K562 (cell line): ENCODE data around the gene FIGLA. TPM values are rescaled to one million over a fixed set of nuclear protein-coding genes. Genes with fewer than 3 reads are reported as not detected.

Source experiments
- ADNP ChIP-seq: fragments of 200-800 bp; sonication (Bioruptor generic); IDR thresholded peaks from 2 replicates; pipeline ENCODE4 v1.6.1; 2016; ENCODE audit warnings: missing genetic modification characterization, missing compliant biosample characterization
- BCOR ChIP-seq: fragments of 450-650 bp; IDR thresholded peaks from 2 replicates; pipeline ENCODE4 v1.6.1; 2016
- CHAMP1 ChIP-seq: fragments of 450-650 bp; IDR thresholded peaks from 2 replicates; pipeline ENCODE4 v1.6.1; 2016; ENCODE audit warnings: mild to moderate bottlenecking
- EWSR1 ChIP-seq: fragments of 450-650 bp; IDR thresholded peaks from 2 replicates; pipeline ENCODE4 v1.6.1; 2018; ENCODE audit warnings: borderline replicate concordance, mild to moderate bottlenecking, low read depth, moderate library complexity; ENCODE audit not compliant: partially characterized antibody
- HLTF ChIP-seq: fragments of 450-650 bp; IDR thresholded peaks from 2 replicates; pipeline ENCODE4 v1.6.1; 2016
- JUND ChIP-seq, 2 experiments: IDR thresholded peaks; 2 replicates in 1 of 2; 3 replicates in 1 of 2; pipeline ENCODE4 v1.6.1; 2011; ENCODE audit warnings: borderline replicate concordance in 2 of 2, low read depth in 2 of 2, low read length in 2 of 2, improper control_type of control experiment in 1 of 2, missing biosample characterization in 1 of 2, missing genetic modification characterization in 1 of 2, missing genetic modification reagents in 1 of 2
- KDM1A ChIP-seq, 2 experiments: fragments of 450-650 bp; IDR thresholded peaks; 2 replicates each; pipeline ENCODE4 v1.6.1; 2016; ENCODE audit warnings: mild to moderate bottlenecking in 2 of 2
- MIER1 ChIP-seq: fragments of 450-650 bp; IDR thresholded peaks from 2 replicates; pipeline ENCODE4 v1.6.1; 2016; ENCODE audit warnings: antibody characterized with exemption, mild to moderate bottlenecking, low read depth
- NCOR1 ChIP-seq: fragments of 450-650 bp; IDR thresholded peaks from 2 replicates; pipeline ENCODE4 v1.6.1; 2016; ENCODE audit warnings: mild to moderate bottlenecking, moderate library complexity
- NUFIP1 ChIP-seq: fragments of 450-650 bp; IDR thresholded peaks from 2 replicates; pipeline ENCODE4 v1.6.1; 2018; ENCODE audit not compliant: partially characterized antibody
- PHF20 ChIP-seq: fragments of 450-650 bp; IDR thresholded peaks from 2 replicates; pipeline ENCODE4 v1.6.1; 2018; ENCODE audit not compliant: partially characterized antibody
- RCOR1 ChIP-seq, 2 experiments: IDR thresholded peaks; 2 replicates each; pipeline ENCODE4 v1.6.1; 2012; ENCODE audit warnings: low read depth in 2 of 2, low read length in 2 of 2, borderline replicate concordance in 1 of 2, improper control_type of control experiment in 1 of 2
- SIX5 ChIP-seq, 2 experiments: IDR thresholded peaks; 2 replicates each; pipeline ENCODE4 v1.6.1; 2011; ENCODE audit warnings: low read length in 2 of 2, borderline replicate concordance in 1 of 2, low read depth in 1 of 2, mild to moderate bottlenecking in 1 of 2, moderate library complexity in 1 of 2; ENCODE audit not compliant: insufficient read depth in 1 of 2
- SMAD4 ChIP-seq: fragments of 250-450 bp; sonication (Bioruptor Pico); conservative IDR thresholded peaks from 2 replicates; pipeline ENCODE4 v1.8.0; 2021; ENCODE audit warnings: inconsistent platforms, mild to moderate bottlenecking, moderate library complexity
- SMARCC2 ChIP-seq: fragments of 450-650 bp; IDR thresholded peaks from 2 replicates; pipeline ENCODE4 v1.6.1; 2017; ENCODE audit warnings: antibody characterized with exemption, moderate library complexity, mild to moderate bottlenecking, low read depth
- SMC3 ChIP-seq: conservative IDR thresholded peaks from 2 replicates; pipeline ENCODE4 v1.6.1; 2011; ENCODE audit warnings: low read depth, low read length, improper control_type of control experiment; ENCODE audit not compliant: insufficient read depth
- SNIP1 ChIP-seq: fragments of 450-650 bp; IDR thresholded peaks from 2 replicates; pipeline ENCODE4 v1.7.1; 2017; ENCODE audit warnings: low read depth, mild to moderate bottlenecking
- ZBTB9 ChIP-seq: fragments of 450-650 bp; formaldehyde crosslinking; IDR thresholded peaks from 2 replicates; pipeline ENCODE4 v1.4.0; 2020; ENCODE audit warnings: mild to moderate bottlenecking, moderate library complexity
- ZNF24 ChIP-seq: fragments of 450-650 bp; IDR thresholded peaks from 2 replicates; pipeline ENCODE4 v1.6.1; 2016
- ZNF398 ChIP-seq: fragments of 250-450 bp; sonication (Bioruptor Pico); IDR thresholded peaks from 2 replicates; pipeline ENCODE4 v1.8.0; 2021; ENCODE audit warnings: moderate library complexity, mild to moderate bottlenecking, inconsistent platforms
- ZNF511 ChIP-seq: sonication (generic); formaldehyde crosslinking; IDR thresholded peaks from 2 replicates; pipeline ENCODE4 v1.8.0; 2022; ENCODE audit warnings: mild to moderate bottlenecking, missing genetic modification reagents
- polyA plus RNA-seq, 8 experiments: library from polyadenylated mRNA; depleted of rRNA in 4 of 8; stranded (reverse) in 5 of 8; unstranded in 3 of 8; fragments of >200 nt; fragmentation: Nextera tagmentation in 2 of 8; fragmentation: Illumina TruSeq in 1 of 8; extraction: Ambion mirVana in 2 of 8; extraction: Trizol in 1 of 8; gene quantifications; 2 replicates each; pipeline versions ENCODE4 v1.2.1 to v1.2.3, GENCODE V29; 2011 to 2014; ENCODE audit warnings: inconsistent platforms in 1 of 8, missing spikeins in 1 of 8
- total RNA-seq, 7 experiments: library from RNA; depleted of rRNA in 6 of 7; stranded (reverse); fragments of >200 nt in 6 of 7; fragmentation: Illumina TruSeq in 2 of 7; extraction: Trizol in 2 of 7; gene quantifications; 2 replicates each; pipeline versions ENCODE4 v1.2.1 to v1.2.3, GENCODE V29; 2011 to 2021; ENCODE audit warnings: low replicate concordance in 1 of 7
- TF ChIP-seq, protein P1 (sequence below): fragments of 450-650 bp; formaldehyde crosslinking; IDR thresholded peaks from 2 replicates; pipeline ENCODE4 v1.4.0; 2020; ENCODE audit warnings: mild to moderate bottlenecking, moderate library complexity

FIGLA gene
- total and polyA plus RNA-seq, 9 of the 15 experiments (the other 6 are each of a cell fraction or from before 2014, with no cell fraction given): not detected

DNA sequence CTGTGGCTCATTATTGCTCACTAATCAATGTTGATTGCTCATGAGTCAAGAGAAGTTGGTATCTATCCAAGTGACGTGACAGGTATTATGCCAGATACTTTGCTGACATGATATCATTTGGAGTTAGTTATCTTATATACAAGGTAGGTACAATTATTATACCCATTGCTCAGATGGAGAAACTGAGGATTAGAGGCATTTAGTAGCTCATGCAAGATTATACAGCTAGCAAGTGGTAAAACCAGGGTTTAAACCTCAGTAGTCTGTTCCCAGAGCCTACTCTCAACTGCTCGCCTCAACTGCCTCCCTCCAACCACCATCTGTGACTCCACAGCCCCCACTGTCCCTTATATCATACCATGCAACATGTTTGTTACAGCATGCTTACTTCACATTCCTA is 6.1 kb downstream of the FIGLA start (continued):
- TF ChIP-seq, protein P1, sequence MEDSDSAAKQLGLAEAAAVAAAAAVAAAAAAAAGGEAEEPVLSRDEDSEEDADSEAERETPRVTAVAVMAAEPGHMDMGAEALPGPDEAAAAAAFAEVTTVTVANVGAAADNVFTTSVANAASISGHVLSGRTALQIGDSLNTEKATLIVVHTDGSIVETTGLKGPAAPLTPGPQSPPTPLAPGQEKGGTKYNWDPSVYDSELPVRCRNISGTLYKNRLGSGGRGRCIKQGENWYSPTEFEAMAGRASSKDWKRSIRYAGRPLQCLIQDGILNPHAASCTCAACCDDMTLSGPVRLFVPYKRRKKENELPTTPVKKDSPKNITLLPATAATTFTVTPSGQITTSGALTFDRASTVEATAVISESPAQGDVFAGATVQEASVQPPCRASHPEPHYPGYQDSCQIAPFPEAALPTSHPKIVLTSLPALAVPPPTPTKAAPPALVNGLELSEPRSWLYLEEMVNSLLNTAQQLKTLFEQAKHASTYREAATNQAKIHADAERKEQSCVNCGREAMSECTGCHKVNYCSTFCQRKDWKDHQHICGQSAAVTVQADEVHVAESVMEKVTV: no peak
- no peak for TF ChIP-seq SNIP1
- TF ChIP-seq NCOR1: no peak
- no peak for TF ChIP-seq ZNF511 (CRISPR knock-in tag)
- no peak for TF ChIP-seq SIX5 (IDR thresholded peaks at IDR 0.05; ENCODE audit: borderline replicate concordance in 1 of 2, insufficient read depth in 1 of 2, low read depth in 1 of 2, low read length in 2 of 2)
- TF ChIP-seq PHF20: peak; percentile 32
- no peak for TF ChIP-seq MIER1
- TF ChIP-seq EWSR1: no peak
- no peak for TF ChIP-seq ZNF24
- TF ChIP-seq RCOR1 (IDR thresholded peaks at IDR 0.05; ENCODE audit: borderline replicate concordance in 1 of 2, low read depth in 2 of 2, low read length in 2 of 2): peak in 1 of 2 experiments; percentile 11; a peak in 1 of 4 replicates
- TF ChIP-seq NUFIP1: no peak
- TF ChIP-seq HLTF: no peak
- peak; percentile 97 for TF ChIP-seq BCOR
- TF ChIP-seq SMARCC2: no peak
- peak; percentile 83 for TF ChIP-seq ADNP
- no peak for TF ChIP-seq JUND (IDR thresholded peaks at IDR 0.05; ENCODE audit: borderline replicate concordance, low read depth, low read length)
- no peak for TF ChIP-seq JUND (tag; IDR thresholded peaks at IDR 0.05; ENCODE audit: borderline replicate concordance, low read depth, low read length)
- no peak for TF ChIP-seq ZNF398
- peak; percentile 78 to 90 for TF ChIP-seq KDM1A (IDR thresholded peaks at IDR 0.05)
- TF ChIP-seq CHAMP1: no peak
- no peak for TF ChIP-seq ZBTB9 (CRISPR knock-in tag)
- TF ChIP-seq SMC3: no peak
- TF ChIP-seq SMAD4: no peak
